ENCODE results near the gene WNT7B.

The WNT7B gene

DNA sequence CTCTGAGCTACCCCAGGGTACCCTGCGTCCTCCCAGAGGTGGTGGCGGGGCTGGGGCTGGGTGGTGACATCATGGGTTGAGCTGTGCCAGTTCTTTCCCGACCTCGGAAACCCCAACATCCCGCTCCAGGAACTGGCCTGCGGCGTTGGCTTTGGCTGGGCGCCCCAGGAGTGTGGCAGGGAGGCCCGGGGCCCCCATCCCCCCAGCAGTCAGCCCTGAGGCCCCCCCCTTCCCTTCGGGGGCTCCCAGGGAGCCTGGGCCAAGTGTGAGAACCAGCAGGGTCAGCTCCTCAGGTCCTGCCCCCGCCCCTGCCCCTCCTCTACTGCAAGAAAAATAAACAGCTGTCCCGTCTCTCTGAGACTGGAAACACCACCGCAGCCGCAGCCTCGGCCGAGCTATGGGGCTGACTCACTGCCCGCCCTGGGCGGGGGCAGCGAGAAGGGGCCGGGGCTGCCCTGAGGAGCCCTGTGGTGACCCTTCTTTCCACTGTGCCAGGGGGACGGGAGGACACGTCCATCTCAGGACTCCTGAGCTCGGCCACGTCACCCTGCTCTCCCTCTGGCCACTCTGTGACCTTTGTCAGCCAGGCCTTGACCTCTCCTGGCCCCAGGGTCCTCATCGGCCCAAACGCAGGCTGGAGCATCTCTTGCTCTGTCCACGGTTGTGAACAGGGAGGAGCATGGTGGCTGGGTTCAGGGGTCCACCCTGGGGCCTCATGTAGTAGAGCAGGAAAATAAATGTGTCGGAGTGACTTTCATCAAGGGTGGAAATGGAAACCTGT lies 73.4 kb downstream of the WNT7B start:
- no peak for DNase-seq

GRCh38 chr22:45897736-45898135 lies 79.2 kb downstream of the WNT7B start:
- no peak for DNase-seq

GRCh38 chr22:45896964-45897538 lies 79.9 kb downstream of the WNT7B start:
- DNase-seq, result no peak

- DNase-seq, result no peak
Observed at GRCh38 chr22:45896153-45896951, 80.6 kb downstream of the WNT7B start.

DNA sequence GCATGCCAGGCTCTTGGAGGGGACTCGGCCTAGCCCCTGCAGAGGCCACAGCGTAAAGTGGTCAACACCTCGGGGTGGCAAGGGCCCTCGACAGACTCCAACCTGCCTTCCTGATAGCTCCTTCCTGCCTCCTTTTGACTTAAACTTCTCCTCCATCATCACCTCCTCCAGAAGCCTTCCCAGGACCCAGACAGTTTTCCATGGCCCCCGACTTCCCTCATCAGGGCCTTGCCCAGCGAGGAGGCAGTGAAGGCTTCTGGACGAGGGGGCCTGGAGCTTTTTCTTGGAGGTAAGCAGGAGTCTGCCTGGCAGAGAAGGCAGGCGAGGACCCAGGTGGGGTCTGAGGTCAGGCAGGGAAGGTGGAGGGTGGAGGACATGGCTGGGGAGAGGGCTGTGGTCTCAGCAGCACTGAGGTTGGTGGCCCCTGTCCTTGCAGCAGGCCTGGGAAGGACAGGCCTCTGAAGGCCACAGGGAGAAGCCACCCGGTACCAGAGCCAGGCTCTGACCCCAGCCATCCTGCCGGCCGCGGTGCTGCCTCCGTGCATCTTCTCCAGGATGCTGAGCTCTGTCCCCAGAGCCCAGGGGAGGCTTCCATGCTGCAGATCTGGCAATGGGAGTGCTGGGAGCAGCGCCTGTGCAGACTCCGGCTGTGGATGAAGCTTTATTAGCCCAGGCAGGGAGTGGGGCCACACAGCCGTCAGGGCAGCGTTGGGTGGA lies 81.4 kb downstream of the WNT7B start:
- DNase-seq, result no peak

DNA sequence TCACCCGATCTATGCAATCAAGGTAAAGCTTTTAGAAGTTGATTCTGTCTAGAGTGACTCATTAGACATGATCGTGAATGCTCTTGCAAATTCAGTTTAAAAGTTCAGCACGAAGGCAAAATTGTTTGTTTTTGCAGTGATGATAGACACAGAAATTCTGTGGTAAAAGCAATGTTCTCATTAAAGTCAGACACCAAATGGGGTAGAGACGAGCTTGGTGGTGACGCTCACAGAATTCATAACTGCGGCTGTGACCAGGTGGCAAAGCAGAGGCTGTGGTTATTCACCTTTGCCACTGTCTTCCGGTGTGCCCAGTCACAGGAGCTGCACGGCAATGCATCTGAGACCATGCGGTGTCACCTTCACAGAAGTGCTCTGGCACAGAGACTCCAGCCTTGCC lies 83.4 kb downstream of the WNT7B start:
- no peak for DNase-seq

DNA sequence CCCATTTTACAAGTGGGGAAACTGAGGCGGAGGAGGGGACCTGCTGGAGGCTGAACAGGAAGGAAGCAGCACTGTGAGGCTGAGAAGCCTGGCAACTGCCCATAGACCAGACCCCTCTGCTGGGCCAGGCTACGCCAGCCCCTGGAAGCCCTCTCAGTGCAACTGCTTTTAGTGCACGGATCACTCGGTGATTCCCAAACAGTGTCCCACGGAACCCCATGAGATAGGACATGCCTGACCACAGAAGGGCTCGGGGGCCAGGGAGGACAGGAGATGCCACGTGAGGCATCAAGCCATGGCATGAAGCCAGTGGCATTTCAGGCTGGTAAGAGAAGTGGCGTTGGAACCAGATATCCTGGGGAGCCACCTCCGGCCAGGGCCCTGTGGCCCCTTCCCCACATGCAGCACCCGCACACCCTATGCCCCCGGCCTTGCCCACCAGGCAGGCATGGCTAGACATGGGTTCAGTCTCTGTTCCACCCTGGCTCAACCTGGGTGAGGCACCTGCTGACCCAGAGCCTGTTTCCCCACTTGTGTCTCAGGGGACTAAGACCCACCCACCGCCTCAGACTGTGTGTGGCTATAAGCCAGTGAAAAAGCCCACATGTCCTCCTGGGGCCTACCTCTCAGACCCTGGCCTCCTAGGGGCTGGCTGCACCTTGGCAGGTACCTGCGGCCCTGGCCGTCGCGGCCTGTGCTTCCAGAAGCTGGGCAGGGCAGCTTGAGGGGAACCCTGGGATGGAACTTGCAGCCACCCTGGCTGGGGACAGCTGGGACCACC lies 84.1 kb downstream of the WNT7B start:
- no peak for DNase-seq

DNA sequence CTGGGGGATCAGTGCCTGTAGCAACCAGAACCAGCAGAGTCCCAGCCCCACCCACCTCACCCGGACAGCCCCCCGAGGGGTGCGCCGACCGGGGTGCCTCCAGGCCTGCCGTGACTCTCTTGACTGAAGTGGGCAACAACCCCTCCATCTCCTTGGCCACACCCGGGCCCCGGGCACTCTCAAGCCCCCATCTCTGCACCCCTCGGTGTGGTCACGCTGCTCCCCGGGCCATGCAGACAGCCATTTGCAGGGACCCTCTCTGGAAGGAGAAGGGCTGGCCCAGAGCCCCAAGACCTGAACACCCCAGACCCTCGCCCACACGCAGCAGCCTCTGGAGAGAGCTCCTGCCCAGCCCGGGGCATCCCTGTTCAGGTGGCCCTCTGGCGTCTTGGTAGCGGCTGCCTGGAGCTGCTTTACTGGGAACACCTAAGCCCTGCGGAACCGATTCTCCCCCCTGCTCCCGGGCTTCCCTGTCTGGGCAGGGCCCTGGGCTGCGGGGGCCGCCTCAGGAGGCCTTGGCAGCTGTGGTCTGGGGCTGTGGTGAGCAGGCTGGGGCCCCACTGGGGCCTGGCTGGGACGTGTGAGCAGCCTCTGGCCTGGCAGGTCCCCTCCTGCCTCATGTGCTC lies 84.9 kb downstream of the WNT7B start:
- DNase-seq, result no peak

DNA sequence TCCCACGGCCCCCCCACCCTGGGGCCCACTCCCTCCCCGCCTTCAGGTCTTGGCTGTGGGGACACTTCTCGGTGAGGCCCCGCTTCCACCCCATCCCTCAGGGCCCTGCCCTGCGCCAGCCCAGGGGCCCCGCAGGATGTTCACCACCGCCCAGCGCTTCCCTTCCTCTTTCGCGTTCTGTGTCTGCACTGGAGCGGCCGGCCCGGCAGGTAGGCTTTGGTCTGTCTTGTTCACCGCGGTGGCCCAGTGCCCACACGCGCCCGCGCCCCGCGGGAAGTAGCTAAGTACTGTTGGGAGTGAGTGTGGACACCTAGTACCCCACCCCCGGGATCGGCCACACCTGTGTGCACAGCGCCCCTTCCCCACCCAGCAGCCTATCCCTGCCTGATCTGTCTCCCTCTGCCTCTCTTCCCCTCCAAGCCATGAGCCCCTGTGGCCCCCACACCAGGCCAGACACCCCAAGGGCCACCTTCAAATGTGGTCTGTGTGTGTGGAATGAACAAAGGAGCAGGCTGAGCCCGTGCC lies 85.4 kb downstream of the WNT7B start:
- no peak for DNase-seq

- no peak for DNase-seq
Observed at GRCh38 chr22:45891021-45891421, 85.9 kb downstream of the WNT7B start.

DNA sequence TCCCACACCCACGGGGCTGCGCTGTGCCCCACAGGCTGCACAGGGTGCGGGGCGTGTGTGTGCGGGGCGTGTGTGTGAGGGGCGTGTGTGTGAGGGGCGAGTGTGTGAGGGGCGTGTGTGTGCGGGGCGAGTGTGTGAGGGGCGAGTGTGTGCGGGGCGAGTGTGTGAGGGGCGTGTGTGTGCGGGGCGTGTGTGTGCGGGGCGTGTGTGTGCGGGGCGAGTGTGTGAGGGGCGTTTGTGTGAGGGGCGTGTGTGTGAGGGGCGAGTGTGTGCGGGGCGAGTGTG lies 86.7 kb downstream of the WNT7B start:
- no peak for DNase-seq

- DNase-seq, result no peak
Observed at GRCh38 chr22:45889539-45890350, 87.2 kb downstream of the WNT7B start.

GRCh38 chr22:45889093-45889538 lies 87.8 kb downstream of the WNT7B start:
- DNase-seq, result no peak

DNA sequence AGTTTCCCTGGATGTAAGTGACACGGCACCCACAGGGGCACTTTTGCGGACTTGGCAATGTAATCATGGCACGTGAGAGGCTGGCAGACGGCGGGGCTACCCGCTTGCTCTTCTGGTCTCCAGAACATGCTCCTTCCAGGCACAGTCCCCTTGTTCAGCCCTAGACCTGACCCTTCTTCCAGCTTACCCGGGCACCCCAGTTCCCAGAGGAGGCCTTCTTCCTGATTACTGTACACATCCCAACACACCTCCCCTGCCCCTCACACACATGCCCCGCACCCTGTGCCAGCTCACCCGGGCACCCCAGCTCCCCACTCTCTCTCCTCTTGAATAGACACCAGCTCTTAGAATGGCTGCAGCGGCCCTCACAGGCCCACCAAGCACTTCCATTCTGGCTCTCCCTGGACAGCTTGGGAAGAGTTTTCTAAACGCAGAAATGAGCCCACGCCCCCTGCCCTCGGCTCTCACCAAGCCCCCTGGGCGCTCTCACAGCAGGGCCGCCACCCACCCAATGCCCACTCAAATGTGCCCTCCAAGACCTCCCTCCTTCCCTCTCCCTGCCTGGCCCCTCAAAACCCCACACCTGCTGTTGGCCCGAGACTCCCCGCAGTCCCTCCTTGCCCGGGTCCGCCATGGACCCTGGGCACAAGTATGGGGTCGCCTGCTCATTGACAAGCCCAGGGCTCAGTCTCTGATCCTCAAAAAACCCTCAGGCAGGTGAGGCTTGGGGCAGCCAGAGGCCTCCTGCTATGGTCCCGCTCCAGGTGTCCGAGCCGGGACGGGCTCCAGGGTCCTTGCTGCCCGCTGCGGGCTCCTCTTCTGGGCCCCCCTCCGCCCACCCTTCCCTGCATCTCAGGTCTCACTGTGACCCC lies 88.5 kb downstream of the WNT7B start:
- DNase-seq, result no peak

GRCh38 chr22:45887202-45888131 lies 89.5 kb downstream of the WNT7B start:
- no peak for DNase-seq

- no peak for DNase-seq
Observed at GRCh38 chr22:45886540-45886939, 90.4 kb downstream of the WNT7B start.

DNA sequence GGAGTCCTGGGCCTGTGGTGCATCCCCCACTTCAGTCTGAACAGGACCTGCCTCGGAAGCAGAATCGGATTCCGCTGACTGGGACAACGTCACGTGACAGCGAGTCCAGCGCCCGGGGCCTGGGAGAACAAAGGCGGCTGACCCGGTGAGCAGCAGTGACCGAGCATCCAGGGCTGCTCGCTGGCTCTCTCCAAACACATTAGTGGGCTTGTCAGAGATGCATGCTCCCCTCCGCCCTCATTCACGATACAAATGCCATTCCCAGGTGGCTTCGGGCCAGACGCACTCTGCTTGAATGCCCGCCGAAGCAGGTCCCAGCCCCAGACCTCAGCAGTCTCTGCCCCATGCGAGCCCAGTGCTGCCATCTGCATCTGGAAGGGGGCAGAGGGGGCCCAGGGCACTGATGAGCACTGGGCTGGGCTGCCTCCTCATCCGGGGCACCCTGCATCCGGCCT lies 91.0 kb downstream of the WNT7B start:
- no peak for DNase-seq

DNA sequence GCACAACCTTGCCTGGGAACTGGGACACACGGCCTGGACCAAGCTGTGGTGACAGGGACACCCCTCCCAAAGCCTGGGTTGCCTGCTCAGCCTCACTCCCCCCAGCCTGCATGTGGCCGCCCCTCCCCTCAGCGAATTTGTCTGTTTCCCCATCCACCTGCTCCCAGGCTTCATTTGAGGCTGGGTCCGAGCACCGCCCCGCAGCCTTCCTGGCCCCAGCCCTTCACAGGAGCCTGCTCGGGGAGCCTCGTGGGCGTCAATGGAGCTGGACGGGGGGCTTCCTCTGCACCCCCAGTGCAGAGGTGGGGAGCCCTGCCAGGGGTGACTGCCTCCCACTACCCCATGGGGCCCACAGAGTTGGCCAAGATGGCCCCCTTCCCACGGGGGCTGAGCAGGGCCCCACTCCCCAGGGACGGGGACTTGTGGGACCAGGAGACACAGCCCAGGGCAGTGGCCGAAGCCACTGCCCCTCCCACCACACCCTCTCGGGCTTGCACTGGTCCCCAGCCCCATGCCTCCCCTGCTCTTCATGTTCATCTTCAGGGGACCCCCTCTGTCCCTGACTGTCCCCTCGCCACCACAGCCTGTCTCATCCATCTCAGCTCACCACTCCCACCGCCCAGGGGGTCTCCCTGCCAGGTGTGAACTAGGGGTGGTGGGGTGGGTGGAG lies 91.7 kb downstream of the WNT7B start:
- DNase-seq, result no peak

All from NCI-H1694 treated with DMSO at 0.1 percent for 48 hours (cell line).